GM12878 (cell line): Measurements from ENCODE around the gene ZP2. TPM values are rescaled to one million over a fixed set of nuclear protein-coding genes. Genes with fewer than 3 reads are reported as not detected.

Experiments
- CBFB ChIP-seq: IDR thresholded peaks from 2 replicates; pipeline ENCODE4 v1.6.1; 2016; ENCODE audit warnings: antibody characterized with exemption, low read depth
- ESRRA ChIP-seq: IDR thresholded peaks from 2 replicates; pipeline ENCODE4 v1.6.1; 2012; ENCODE audit warnings: mild to moderate bottlenecking, low read length, improper control_type of control experiment
- EZH2 ChIP-seq: IDR thresholded peaks from 2 replicates; pipeline ENCODE4 v1.6.1; 2012; ENCODE audit warnings: low read depth, mild to moderate bottlenecking, control low read depth, inconsistent platforms, low read length, borderline replicate concordance; ENCODE audit not compliant: control insufficient read depth
- HCFC1 ChIP-seq: fragments of 150-350 bp; IDR thresholded peaks from 2 replicates; pipeline ENCODE4 v1.6.1; 2014; ENCODE audit warnings: low read length
- HDAC2 ChIP-seq: fragments of 200-600 bp; sonication (generic); IDR thresholded peaks from 2 replicates; pipeline ENCODE4 v1.6.1; 2017
- IKZF1 ChIP-seq: fragments of 450-650 bp; conservative IDR thresholded peaks from 2 replicates; pipeline ENCODE4 v1.6.1; 2017; ENCODE audit warnings: antibody characterized with exemption, mild to moderate bottlenecking
- KAT2A ChIP-seq: conservative IDR thresholded peaks from 2 replicates; pipeline ENCODE4 v1.6.1; 2011; ENCODE audit warnings: low read depth, low read length; ENCODE audit not compliant: control insufficient read depth
- MTA3 ChIP-seq: IDR thresholded peaks from 2 replicates; pipeline ENCODE4 v1.6.1; 2012; ENCODE audit warnings: low read length, inconsistent platforms, borderline replicate concordance
- MXI1 ChIP-seq: fragments of 150-350 bp; IDR thresholded peaks from 2 replicates; pipeline ENCODE4 v1.6.1; 2011; ENCODE audit warnings: low read depth, mild to moderate bottlenecking, inconsistent platforms, low read length, improper control_type of control experiment
- NR2C1 ChIP-seq: fragments of 450-650 bp; IDR thresholded peaks from 2 replicates; pipeline ENCODE4 v1.6.1; 2017; ENCODE audit warnings: antibody characterized with exemption, mild to moderate bottlenecking, moderate library complexity
- NR2F1 ChIP-seq: fragments of 450-650 bp; conservative IDR thresholded peaks from 2 replicates; pipeline ENCODE4 v1.6.1; 2017; ENCODE audit warnings: mild to moderate bottlenecking
- PAX8 ChIP-seq: fragments of 450-650 bp; IDR thresholded peaks from 2 replicates; pipeline ENCODE4 v1.6.1; 2017; ENCODE audit warnings: mild to moderate bottlenecking, moderate library complexity
- RAD51 ChIP-seq: fragments of 450-650 bp; IDR thresholded peaks from 2 replicates; pipeline ENCODE4 v1.6.1; 2016; ENCODE audit warnings: moderate library complexity, mild to moderate bottlenecking, inconsistent platforms
- RUNX3 ChIP-seq: IDR thresholded peaks from 2 replicates; pipeline ENCODE4 v1.6.1; 2012; ENCODE audit warnings: low read length, inconsistent platforms
- SIN3A ChIP-seq: IDR thresholded peaks from 2 replicates; pipeline ENCODE4 v1.6.1; 2012; ENCODE audit warnings: low read depth, low read length, improper control_type of control experiment
- SKIL ChIP-seq: fragments of 450-650 bp; IDR thresholded peaks from 2 replicates; pipeline ENCODE4 v1.6.1; 2017; ENCODE audit warnings: mild to moderate bottlenecking, low read depth, inconsistent platforms; ENCODE audit not compliant: poor library complexity, severe bottlenecking
- SREBF1 ChIP-seq: IDR thresholded peaks from 2 replicates; pipeline ENCODE4 v1.6.1; 2012; ENCODE audit warnings: mild to moderate bottlenecking, low read length
- SRF ChIP-seq, 2 experiments: IDR thresholded peaks; 2 replicates each; pipeline ENCODE4 v1.6.1; 2011; ENCODE audit warnings: low read depth in 2 of 2, low read length in 2 of 2, mild to moderate bottlenecking in 1 of 2, moderate library complexity in 1 of 2
- SUPT20H ChIP-seq: IDR thresholded peaks from 2 replicates; pipeline ENCODE4 v1.6.1; 2011; ENCODE audit warnings: low read depth, mild to moderate bottlenecking, low read length, moderate library complexity, borderline replicate concordance; ENCODE audit not compliant: control insufficient read depth
- WRNIP1 ChIP-seq: IDR thresholded peaks from 2 replicates; pipeline ENCODE4 v1.6.1; 2011; ENCODE audit warnings: low read depth, low read length, improper control_type of control experiment, borderline replicate concordance
- YY1 ChIP-seq: IDR thresholded peaks from 2 replicates; pipeline ENCODE4 v1.6.1; 2011; ENCODE audit warnings: low read depth, mild to moderate bottlenecking, low read length
- ZNF217 ChIP-seq: fragments of 450-650 bp; IDR thresholded peaks from 2 replicates; pipeline ENCODE4 v1.6.1; 2017; ENCODE audit warnings: antibody characterized with exemption, mild to moderate bottlenecking
- ZNF24 ChIP-seq: fragments of 450-650 bp; IDR thresholded peaks from 2 replicates; pipeline ENCODE4 v1.6.1; 2017; ENCODE audit warnings: antibody characterized with exemption, mild to moderate bottlenecking
- ZNF274 ChIP-seq: IDR thresholded peaks from one replicate; pipeline ENCODE4 v1.8.0; 2011; ENCODE audit not compliant: insufficient read length, insufficient read depth
- ZSCAN29 ChIP-seq: fragments of 450-650 bp; IDR thresholded peaks from 2 replicates; pipeline ENCODE4 v1.6.1; 2017; ENCODE audit warnings: mild to moderate bottlenecking, moderate library complexity
- polyA plus RNA-seq, 11 experiments: library from polyadenylated mRNA; depleted of rRNA in 4 of 11; unstranded in 6 of 11; stranded (reverse) in 5 of 11; fragments of >200 nt; fragmentation: Nextera tagmentation in 4 of 11; fragmentation: Illumina TruSeq in 1 of 11; extraction: Ambion mirVana in 4 of 11; extraction: Trizol in 1 of 11; gene quantifications; 1 replicate in 1 of 11; 2 replicates in 10 of 11; pipeline versions ENCODE4 v1.2.1 to v1.2.3, GENCODE V29; 2011 to 2016; ENCODE audit warnings: inconsistent platforms in 2 of 11, missing spikeins in 2 of 11, low read depth in 1 of 11
- total RNA-seq, 4 experiments: library from RNA; depleted of rRNA in 3 of 4; stranded (reverse); fragments of >200 nt in 3 of 4; fragmentation: Illumina TruSeq in 1 of 4; extraction: Trizol in 1 of 4; gene quantifications; 2 replicates each; pipeline versions ENCODE4 v1.2.1 to v1.2.3, GENCODE V29; 2013 to 2021
- TF ChIP-seq, protein P1 (sequence below): IDR thresholded peaks from 2 replicates; pipeline ENCODE4 v1.6.1; 2011; ENCODE audit warnings: low read depth, mild to moderate bottlenecking, low read length, moderate library complexity, borderline replicate concordance; ENCODE audit errors: extremely low read depth
- TF ChIP-seq, protein P2 (sequence below): fragments of 450-650 bp; IDR thresholded peaks from 2 replicates; pipeline ENCODE4 v1.6.1; 2017; ENCODE audit warnings: antibody characterized with exemption, mild to moderate bottlenecking, moderate library complexity

The ZP2 gene
- total and polyA plus RNA-seq, 10 of the 15 experiments (the other 5 are each of a cell fraction or from before 2014, with no cell fraction given): 0.11 to 0.33 (median 0.16) TPM; not detected in 1

DNA sequence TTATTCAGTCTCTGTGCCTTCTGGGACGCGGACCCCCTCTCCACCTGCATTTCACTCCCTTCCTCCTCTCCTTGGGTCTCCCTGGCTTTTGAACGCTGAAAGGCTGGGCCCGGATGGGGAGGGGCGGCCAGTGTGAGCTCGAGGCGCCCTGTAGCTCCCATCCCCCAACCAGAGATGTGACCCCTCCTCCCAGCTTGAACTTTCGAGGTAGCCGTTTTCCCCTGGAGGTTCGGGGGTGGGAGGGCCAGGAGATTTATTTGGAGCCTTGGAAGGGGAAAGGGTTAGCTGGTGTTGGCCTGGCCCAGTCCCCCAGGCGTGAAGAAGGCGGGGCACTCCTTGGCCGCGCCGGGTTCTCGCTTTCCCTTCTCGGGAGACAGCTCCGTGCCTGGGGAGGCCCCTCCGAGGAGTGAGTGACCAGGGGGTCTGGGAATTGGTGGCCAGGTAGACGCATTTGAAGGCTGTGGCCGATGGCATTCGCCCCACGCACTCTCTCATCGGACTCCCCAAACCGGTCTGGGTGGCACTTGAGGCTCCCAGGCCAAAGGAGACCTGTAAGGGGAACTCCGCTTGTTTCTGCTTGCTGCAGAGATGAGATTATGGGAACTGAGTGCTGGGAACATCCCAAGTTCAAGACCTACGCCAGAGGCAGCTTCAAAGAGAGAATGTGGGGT is 52.0 kb downstream of the ZP2 start (continued):
- TF ChIP-seq SKIL (no peak), MTA3 (no peak), ZNF217 (no peak), RAD51 (no peak), YY1 (no peak), KAT2A (no peak), RUNX3 (no peak), HCFC1 (no peak), ESRRA (no peak), SIN3A (peak; percentile 45; the same call in 1 of the 2 replicates), CBFB (no peak), SUPT20H (no peak), NR2F1 (peak; percentile 66; the same call in 1 of the 2 replicates), MXI1 (peak; percentile 67), ZNF274 (no peak), WRNIP1 (no peak), SRF (IDR thresholded peaks at IDR 0.05; ENCODE audit: low read depth in 2 of 2, low read length in 2 of 2) (no peak), HDAC2 (no peak), SREBF1 (no peak), ZSCAN29 (no peak), EZH2 (no peak), NR2C1 (no peak), PAX8 (no peak), ZNF24 (no peak), IKZF1 (peak; percentile 72)
- TF ChIP-seq, protein P1, sequence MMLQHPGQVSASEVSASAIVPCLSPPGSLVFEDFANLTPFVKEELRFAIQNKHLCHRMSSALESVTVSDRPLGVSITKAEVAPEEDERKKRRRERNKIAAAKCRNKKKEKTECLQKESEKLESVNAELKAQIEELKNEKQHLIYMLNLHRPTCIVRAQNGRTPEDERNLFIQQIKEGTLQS: no peak
- TF ChIP-seq, protein P2, sequence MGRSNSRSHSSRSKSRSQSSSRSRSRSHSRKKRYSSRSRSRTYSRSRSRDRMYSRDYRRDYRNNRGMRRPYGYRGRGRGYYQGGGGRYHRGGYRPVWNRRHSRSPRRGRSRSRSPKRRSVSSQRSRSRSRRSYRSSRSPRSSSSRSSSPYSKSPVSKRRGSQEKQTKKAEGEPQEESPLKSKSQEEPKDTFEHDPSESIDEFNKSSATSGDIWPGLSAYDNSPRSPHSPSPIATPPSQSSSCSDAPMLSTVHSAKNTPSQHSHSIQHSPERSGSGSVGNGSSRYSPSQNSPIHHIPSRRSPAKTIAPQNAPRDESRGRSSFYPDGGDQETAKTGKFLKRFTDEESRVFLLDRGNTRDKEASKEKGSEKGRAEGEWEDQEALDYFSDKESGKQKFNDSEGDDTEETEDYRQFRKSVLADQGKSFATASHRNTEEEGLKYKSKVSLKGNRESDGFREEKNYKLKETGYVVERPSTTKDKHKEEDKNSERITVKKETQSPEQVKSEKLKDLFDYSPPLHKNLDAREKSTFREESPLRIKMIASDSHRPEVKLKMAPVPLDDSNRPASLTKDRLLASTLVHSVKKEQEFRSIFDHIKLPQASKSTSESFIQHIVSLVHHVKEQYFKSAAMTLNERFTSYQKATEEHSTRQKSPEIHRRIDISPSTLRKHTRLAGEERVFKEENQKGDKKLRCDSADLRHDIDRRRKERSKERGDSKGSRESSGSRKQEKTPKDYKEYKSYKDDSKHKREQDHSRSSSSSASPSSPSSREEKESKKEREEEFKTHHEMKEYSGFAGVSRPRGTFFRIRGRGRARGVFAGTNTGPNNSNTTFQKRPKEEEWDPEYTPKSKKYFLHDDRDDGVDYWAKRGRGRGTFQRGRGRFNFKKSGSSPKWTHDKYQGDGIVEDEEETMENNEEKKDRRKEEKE: no peak
